CD4-positive, alpha-beta memory T cell (primary cell): ENCODE data around the gene CARD10. TPM values are rescaled to one million over a fixed set of nuclear protein-coding genes. Genes with fewer than 3 reads are reported as not detected.
"Not testable (repeated sequence)": the region's sequence is repeated elsewhere in the genome, so short reads cannot be mapped to it uniquely, and the experiment has no call there.

Experiments used
- CTCF ChIA-PET: fragments of 350-600 bp; sonication (Branson Sonifier 250); formaldehyde crosslinking; loops from one replicate; lab custom pipeline; 2021; ENCODE audit warnings: inconsistent platforms; ENCODE audit not compliant: partially characterized antibody; lab: Charles Lee
- POLR2A ChIA-PET: fragments of 350-600 bp; sonication (Branson Sonifier 250); formaldehyde crosslinking; loops from one replicate; lab custom pipeline; 2021; ENCODE audit not compliant: partially characterized antibody; lab: Charles Lee
- DNase-seq, 5 donors: peaks; one replicate each; pipeline versions ENCODE4 v3.0.0 to v3.0.0-alpha.2; 2020 to 2022; ENCODE audit warnings: mixed read lengths in 1 of 5
- H3K27ac ChIP-seq: one replicate; pipeline ENCODE4 v1.7.0; 2013; ENCODE audit warnings: low read depth, low read length
- H3K27me3 ChIP-seq: 2 replicates; pipeline ENCODE4 v1.7.0; 2013; ENCODE audit warnings: mild to moderate bottlenecking, low read length, moderate library complexity; ENCODE audit not compliant: insufficient read depth
- H3K36me3 ChIP-seq: 2 replicates; pipeline ENCODE4 v1.7.0; 2013; ENCODE audit warnings: mild to moderate bottlenecking, low read length, moderate library complexity; ENCODE audit not compliant: insufficient read depth
- H3K4me1 ChIP-seq: 2 replicates; pipeline ENCODE4 v1.7.0; 2013; ENCODE audit warnings: mild to moderate bottlenecking, low read length, moderate library complexity; ENCODE audit not compliant: insufficient read depth
- H3K4me3 ChIP-seq, 2 donors: one replicate each; pipeline ENCODE4 v1.7.0; 2013; ENCODE audit warnings: low read length in 2 of 2, mild to moderate bottlenecking in 1 of 2
- H3K9me3 ChIP-seq, 2 donors: one replicate each; pipeline ENCODE4 v1.7.0; 2013; ENCODE audit warnings: low read length in 2 of 2, control low read depth in 1 of 2; ENCODE audit not compliant: control insufficient read depth in 1 of 2
- H3K27ac Mint-ChIP-seq, 7 donors: one replicate each; pipeline ENCODE4 v1.8.0; 2020 to 2021; ENCODE audit warnings: mixed read lengths in 7 of 7, mild to moderate bottlenecking in 6 of 7, inconsistent platforms in 3 of 7, moderate library complexity in 3 of 7
- H3K27me3 Mint-ChIP-seq, 2 donors: one replicate each; pipeline ENCODE4 v1.8.0; 2020 to 2021; ENCODE audit warnings: mixed read lengths in 2 of 2
- H3K36me3 Mint-ChIP-seq, 2 donors: one replicate each; pipeline ENCODE4 v1.8.0; 2020 to 2021; ENCODE audit warnings: mixed read lengths in 2 of 2, inconsistent platforms in 1 of 2, mild to moderate bottlenecking in 1 of 2
- H3K4me1 Mint-ChIP-seq, 4 donors: one replicate each; pipeline ENCODE4 v1.8.0; 2020 to 2021; ENCODE audit warnings: mixed read lengths in 4 of 4, mild to moderate bottlenecking in 1 of 4
- H3K4me3 Mint-ChIP-seq, 8 donors: one replicate each; pipeline ENCODE4 v1.8.0; 2020 to 2021; ENCODE audit warnings: mixed read lengths in 8 of 8, mild to moderate bottlenecking in 7 of 8, moderate library complexity in 6 of 8, inconsistent platforms in 3 of 8
- H3K9me3 Mint-ChIP-seq, 8 donors: one replicate each; pipeline ENCODE4 v1.8.0; 2020 to 2021; ENCODE audit warnings: mixed read lengths in 8 of 8, mild to moderate bottlenecking in 5 of 8, inconsistent platforms in 3 of 8, moderate library complexity in 1 of 8
- intact Hi-C: fragments of 100-400 bp; cut with micrococcal nuclease; formaldehyde crosslinking; loops from one replicate; pipeline ENCODE4 v1.15.1; 2023
- polyA plus RNA-seq, 2 donors: library from polyadenylated mRNA; unstranded; fragments of 300-500 nt; fragmentation: Illumina TruSeq; gene quantifications; one replicate each; pipeline ENCODE4 v1.2.3, GENCODE V29; 2021
- total RNA-seq, 2 experiments: library from RNA; stranded (reverse); gene quantifications; one replicate each; pipeline ENCODE4 v1.2.3, GENCODE V29; 2021

CARD10 gene
- total and polyA plus RNA-seq, 4 experiments from 2014 or later: 0.42 to 0.61 TPM; not detected in 2

DNA sequence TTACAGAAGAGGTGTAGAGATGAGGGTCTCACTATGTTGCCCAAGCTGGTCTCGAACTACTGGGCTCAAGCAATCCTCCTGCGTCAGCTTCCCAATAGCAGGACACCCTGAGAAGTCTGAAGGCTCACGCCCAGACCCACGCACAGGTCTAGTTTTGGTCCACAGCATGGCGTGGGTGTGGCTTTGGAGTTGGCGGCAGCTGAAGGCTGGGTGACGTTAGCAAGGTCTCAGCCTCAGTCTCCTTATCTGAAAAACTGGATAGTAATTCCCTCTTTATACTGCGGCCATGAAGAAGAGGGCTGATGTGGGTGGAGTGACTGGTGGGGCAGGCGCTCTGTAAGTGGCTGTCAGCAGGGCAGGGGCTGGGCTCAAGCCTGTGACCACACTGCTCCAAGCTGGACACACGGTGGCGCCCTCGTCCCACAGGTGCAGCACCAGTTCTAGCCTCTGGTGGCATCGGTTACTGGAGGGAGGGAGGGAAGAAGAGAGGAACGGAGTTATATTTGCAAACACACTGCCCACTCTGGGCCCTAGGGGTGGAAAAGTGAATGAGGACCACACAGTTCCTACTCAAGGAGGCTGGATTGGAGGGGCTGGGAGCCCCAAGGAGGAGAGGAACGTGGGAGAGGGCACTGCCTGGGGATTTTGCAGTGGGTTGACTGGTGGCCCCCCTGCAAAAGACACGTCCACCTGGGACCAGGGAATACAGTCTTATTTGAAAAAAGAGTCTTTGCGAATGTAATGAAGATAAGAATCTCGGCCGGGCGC, 19.6 kb upstream of the CARD10 start:
- no peaks in the 10 kb centered on the region for H3K9me3 ChIP-seq
- H3K36me3 ChIP-seq: no peaks in the 10 kb centered on the region
- Mint-ChIP-seq H3K27ac (peak overlapping the region in 5 of 7 donors; percentile 1 to 71 (median 38)), H3K9me3 (peaks cover 0 to 2% (median 0%) of the 10 kb centered on the region in 8 donors), H3K4me3 (peak overlapping the region in 7 of 8 donors; percentile 14 to 88 (median 47)), H3K36me3 (no peaks in the 10 kb centered on the region), H3K4me1 (peaks cover 14 to 40% (median 25%) of the 10 kb centered on the region in 4 donors), H3K27me3 (peaks cover 14 to 18% of the 10 kb centered on the region in 2 donors)
- no peak overlapping the region for H3K4me3 ChIP-seq
- H3K27ac ChIP-seq: no peak overlapping the region
- intact Hi-C loops: loop anchor here (1.0 to 2.0 kb wide), 3 partner anchors 29 to 54 kb away; no protein-coding TSS in a partner anchor
- DNase-seq: peak; percentile 85 to 86 (median 86)
- CTCF ChIA-PET: interaction anchor here (0.7 to 16.8 kb wide), 16 partner anchors 11 to 427 kb away, joined by 3 to 523 read pairs (median 4); partner anchors contain the start of gene CDC42EP1
- H3K27me3 ChIP-seq: no peaks in the 10 kb centered on the region
- H3K4me1 ChIP-seq: peaks cover 30% of the 10 kb centered on the region
- POLR2A ChIA-PET: interaction anchor here (0.9 to 5.5 kb wide), 5 partner anchors 23 to 89 kb away, joined by 3 to 60 read pairs (median 6); no protein-coding TSS in a partner anchor

DNA sequence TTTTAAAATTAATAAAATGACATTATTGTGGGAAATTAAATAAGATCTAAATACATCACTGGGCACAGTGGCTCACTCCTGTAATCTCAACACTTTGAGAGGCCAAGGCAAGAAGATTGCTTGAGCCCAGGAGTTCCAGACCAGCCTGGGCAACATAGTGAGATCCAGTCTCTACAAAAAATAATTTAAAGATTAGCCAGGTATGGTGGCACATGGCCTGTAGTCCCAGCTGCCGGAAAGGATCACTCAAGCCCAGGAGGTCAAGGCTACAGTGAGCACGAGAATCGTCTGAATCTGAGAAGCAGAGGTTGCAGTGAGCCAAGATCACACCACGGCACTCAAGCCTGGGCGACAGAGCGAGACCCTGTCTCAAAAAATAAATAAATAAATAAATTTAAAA, 15.9 kb upstream of the CARD10 start:
- Histone ChIP-seq H3K27me3 (no peaks in the 10 kb centered on the region), H3K27ac (no peak overlapping the region), H3K4me3 (no peak overlapping the region), H3K36me3 (no peaks in the 10 kb centered on the region), H3K9me3 (no peaks in the 10 kb centered on the region), H3K4me1 (peaks cover 23% of the 10 kb centered on the region)
- Mint-ChIP-seq H3K27ac (no peak overlapping the region), H3K4me1 (peaks cover 7 to 20% (median 13%) of the 10 kb centered on the region in 4 donors), H3K27me3 (peaks cover 5 to 9% of the 10 kb centered on the region in 2 donors), H3K36me3 (no peaks in the 10 kb centered on the region), H3K4me3 (no peak overlapping the region), H3K9me3 (peaks cover 0 to 2% (median 0%) of the 10 kb centered on the region in 8 donors)
- CTCF ChIA-PET: no interaction called here
- DNase-seq: no peak
- intact Hi-C loops: no loop called here
- POLR2A ChIA-PET: no interaction called here

DNA sequence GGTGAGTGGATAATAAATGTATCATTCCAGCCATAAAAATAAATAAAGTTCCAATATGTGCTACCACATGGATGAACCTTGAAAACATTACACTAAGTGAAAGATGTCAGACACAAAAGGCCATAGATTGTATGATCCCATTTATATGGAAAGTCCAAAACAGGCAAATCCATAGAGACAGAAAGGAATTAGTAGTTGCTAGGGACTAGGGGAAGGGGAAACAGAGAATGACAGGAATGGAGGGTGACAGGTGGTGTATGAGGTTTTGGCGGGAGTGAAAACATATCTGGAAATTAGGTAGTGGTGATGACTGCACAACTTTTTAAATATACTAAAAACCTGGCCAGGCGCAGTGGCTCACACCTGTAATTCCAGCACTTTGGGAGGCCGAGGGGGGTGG, 15.2 kb upstream of the CARD10 start:
- Histone ChIP-seq H3K27ac (no peak overlapping the region), H3K9me3 (no peaks in the 10 kb centered on the region), H3K4me1 (peaks cover 23% of the 10 kb centered on the region), H3K27me3 (no peaks in the 10 kb centered on the region), H3K36me3 (no peaks in the 10 kb centered on the region), H3K4me3 (no peak overlapping the region)
- DNase-seq: no peak
- H3K4me1 Mint-ChIP-seq: peaks cover 8 to 23% (median 10%) of the 10 kb centered on the region in 4 donors
- H3K4me3 Mint-ChIP-seq: no peak overlapping the region
- intact Hi-C loops: no loop called here
- H3K36me3 Mint-ChIP-seq: no peaks in the 10 kb centered on the region
- peaks cover 0 to 2% (median 0%) of the 10 kb centered on the region in 8 donors for H3K9me3 Mint-ChIP-seq
- POLR2A ChIA-PET: no interaction called here
- CTCF ChIA-PET: no interaction called here
- peaks cover 3 to 13% of the 10 kb centered on the region in 2 donors for H3K27me3 Mint-ChIP-seq
- no peak overlapping the region for H3K27ac Mint-ChIP-seq

DNA sequence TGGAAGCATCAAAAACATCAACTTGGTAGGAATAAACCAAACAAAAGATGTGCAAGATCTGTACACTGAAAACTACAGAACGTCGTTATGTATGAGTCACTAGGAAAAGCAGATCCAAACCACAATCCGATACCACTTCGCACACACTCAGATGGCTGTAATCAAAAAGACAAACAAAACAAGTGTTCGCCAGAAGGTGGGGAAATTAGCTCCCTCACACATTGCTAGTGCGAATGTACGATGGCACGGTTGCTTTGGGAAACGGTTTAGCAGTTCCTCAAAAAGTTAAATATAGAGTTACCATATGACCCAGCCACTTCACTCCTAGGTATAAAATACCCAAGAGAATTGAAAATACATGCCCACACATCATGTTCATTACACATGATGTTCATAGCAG, 14.8 kb upstream of the CARD10 start:
- H3K36me3 Mint-ChIP-seq: no peaks in the 10 kb centered on the region
- ChIA-PET POLR2A (interaction anchor here (0.6 kb wide), 1 partner anchor 38 kb away, joined by 3 read pairs; no protein-coding TSS in a partner anchor), CTCF (interaction anchor here (1.7 kb wide), 1 partner anchor 33 kb away, joined by 4 read pairs; no protein-coding TSS in a partner anchor)
- H3K4me1 Mint-ChIP-seq: peaks cover 6 to 21% (median 9%) of the 10 kb centered on the region in 4 donors
- intact Hi-C loops: no loop called here
- H3K9me3 Mint-ChIP-seq: peaks cover 0 to 2% (median 0%) of the 10 kb centered on the region in 8 donors
- no peaks in the 10 kb centered on the region for H3K27me3 ChIP-seq
- H3K4me1 ChIP-seq: peaks cover 18% of the 10 kb centered on the region
- H3K27me3 Mint-ChIP-seq: peaks cover 3 to 12% of the 10 kb centered on the region in 2 donors
- H3K36me3 ChIP-seq: no peaks in the 10 kb centered on the region
- H3K27ac Mint-ChIP-seq: no peak overlapping the region
- H3K4me3 ChIP-seq: no peak overlapping the region
- H3K4me3 Mint-ChIP-seq: no peak overlapping the region
- H3K27ac ChIP-seq: no peak overlapping the region
- H3K9me3 ChIP-seq: no peaks in the 10 kb centered on the region
- no peak for DNase-seq

DNA sequence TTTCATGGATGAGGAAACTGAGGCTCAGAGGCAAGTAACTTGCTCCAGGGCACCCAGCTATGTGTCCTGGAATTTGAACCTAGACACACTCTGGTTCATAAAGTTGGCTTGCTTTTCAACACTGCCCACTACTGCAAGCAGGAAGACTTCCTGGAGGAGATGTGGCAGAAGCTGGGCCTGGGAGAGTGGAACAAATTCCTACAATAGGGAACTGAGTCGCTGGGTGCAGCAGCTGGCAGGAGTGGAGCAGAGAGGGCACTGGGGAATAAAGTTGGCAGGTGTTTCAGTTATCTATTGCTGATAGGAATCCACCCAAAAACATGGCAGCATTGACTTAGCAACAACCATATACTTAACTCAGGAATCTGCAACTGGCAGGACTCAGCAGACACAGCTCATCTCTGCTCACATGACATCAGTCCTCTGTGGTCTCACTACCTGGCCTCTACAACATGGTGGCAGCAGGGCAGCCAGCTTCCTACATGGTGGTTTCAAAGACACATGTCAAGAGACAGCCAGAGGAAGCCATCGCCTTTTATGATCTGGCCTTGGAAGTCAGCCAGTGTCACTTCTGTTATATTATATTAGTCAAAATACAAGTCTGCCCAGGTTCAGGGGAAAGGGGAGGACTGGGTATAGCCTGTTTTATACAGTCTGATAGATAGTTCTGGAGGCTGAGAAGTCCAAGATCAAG, 10.6 kb upstream of the CARD10 start:
- H3K27ac Mint-ChIP-seq: no peak overlapping the region
- no peaks in the 10 kb centered on the region for H3K36me3 ChIP-seq
- H3K4me3 Mint-ChIP-seq: no peak overlapping the region
- H3K27me3 Mint-ChIP-seq: peaks cover 2 to 9% of the 10 kb centered on the region in 2 donors
- intact Hi-C loops: no loop called here
- no peak for DNase-seq
- CTCF ChIA-PET: interaction anchor here (1.4 kb wide), 1 partner anchor 37 kb away, joined by 5 read pairs; no protein-coding TSS in a partner anchor
- no peaks in the 10 kb centered on the region for H3K36me3 Mint-ChIP-seq
- POLR2A ChIA-PET: interaction anchor here (0.7 kb wide), 1 partner anchor 77 kb away, joined by 3 read pairs; no protein-coding TSS in a partner anchor
- no peak overlapping the region for H3K27ac ChIP-seq
- no peaks in the 10 kb centered on the region for H3K9me3 Mint-ChIP-seq
- no peak overlapping the region for H3K4me3 ChIP-seq
- H3K9me3 ChIP-seq: no peaks in the 10 kb centered on the region
- peaks cover 4% of the 10 kb centered on the region for H3K4me1 ChIP-seq
- peaks cover 0 to 12% (median 1%) of the 10 kb centered on the region in 4 donors for H3K4me1 Mint-ChIP-seq
- no peaks in the 10 kb centered on the region for H3K27me3 ChIP-seq

DNA sequence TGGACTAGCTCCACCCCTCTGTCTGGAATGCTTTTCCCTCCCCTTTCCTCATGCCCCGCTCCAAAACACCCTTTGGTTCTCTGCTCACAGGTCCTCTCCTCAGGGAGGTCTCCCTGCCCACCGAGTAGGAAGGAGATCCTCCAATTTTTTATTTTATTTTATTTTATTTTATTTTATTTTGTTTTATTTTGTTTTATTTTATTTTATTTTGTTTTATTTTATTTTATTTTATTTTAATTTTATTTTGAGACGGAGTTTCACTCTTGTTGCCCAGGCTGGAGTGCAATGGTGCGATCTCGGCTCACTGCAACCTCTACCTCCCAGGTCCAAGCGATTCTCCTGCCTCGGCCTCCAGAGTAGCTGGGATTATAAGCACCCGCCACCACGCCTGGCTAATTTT, 8.7 kb upstream of the CARD10 start:
- H3K27ac ChIP-seq, H3K4me1 Mint-ChIP-seq, H3K4me1 ChIP-seq, H3K9me3 Mint-ChIP-seq, H3K36me3 ChIP-seq, DNase-seq, H3K27me3 ChIP-seq, intact Hi-C loops, H3K36me3 Mint-ChIP-seq, H3K27ac Mint-ChIP-seq, H3K4me3 ChIP-seq, H3K4me3 Mint-ChIP-seq, H3K9me3 ChIP-seq: not testable (repeated sequence)
- ChIA-PET CTCF (interaction anchor here (1.4 kb wide), 1 partner anchor 38 kb away, joined by 5 read pairs; no protein-coding TSS in a partner anchor), POLR2A (interaction anchor here (1.2 kb wide), 1 partner anchor 9 kb away, joined by 3 read pairs; no protein-coding TSS in a partner anchor)
- peaks cover 10 to 17% of the 10 kb centered on the region in 2 donors for H3K27me3 Mint-ChIP-seq
